A549 (cell line): ENCODE results near the gene EDN2.

Source experiments
- MAX ChIP-seq: IDR thresholded peaks from 2 replicates; pipeline ENCODE4 v1.6.1; 2012
- POLR2A ChIP-seq: IDR thresholded peaks from 2 replicates; pipeline ENCODE4 v1.6.1; 2012; ENCODE audit warnings: mild to moderate bottlenecking, low read length
- REST ChIP-seq: fragments of 200-600 bp; sonication (generic); IDR thresholded peaks from 2 replicates; pipeline ENCODE4 v1.6.1; 2016; ENCODE audit warnings: antibody characterized with exemption, mild to moderate bottlenecking, moderate library complexity
- TFCP2L1 ChIP-seq: fragments of 250-450 bp; sonication (Bioruptor Pico); IDR thresholded peaks from 2 replicates; pipeline ENCODE4 v1.5.0; 2021; ENCODE audit warnings: mild to moderate bottlenecking
- ZFP36 ChIP-seq: fragments of 450-650 bp; IDR thresholded peaks from 2 replicates; pipeline ENCODE4 v1.6.1; 2014; ENCODE audit warnings: borderline replicate concordance; ENCODE audit not compliant: partially characterized antibody
- TF ChIP-seq, protein P1 (sequence below): fragments of >200 bp; sonication (Bioruptor Twin); formaldehyde crosslinking; IDR thresholded peaks from 3 replicates; pipeline ENCODE4 v1.5.1; 2016
- TF ChIP-seq, protein P2 (sequence below): fragments of 450-650 bp; IDR thresholded peaks from 2 replicates; pipeline ENCODE4 v1.6.1; 2014; ENCODE audit warnings: antibody characterized with exemption

DNA sequence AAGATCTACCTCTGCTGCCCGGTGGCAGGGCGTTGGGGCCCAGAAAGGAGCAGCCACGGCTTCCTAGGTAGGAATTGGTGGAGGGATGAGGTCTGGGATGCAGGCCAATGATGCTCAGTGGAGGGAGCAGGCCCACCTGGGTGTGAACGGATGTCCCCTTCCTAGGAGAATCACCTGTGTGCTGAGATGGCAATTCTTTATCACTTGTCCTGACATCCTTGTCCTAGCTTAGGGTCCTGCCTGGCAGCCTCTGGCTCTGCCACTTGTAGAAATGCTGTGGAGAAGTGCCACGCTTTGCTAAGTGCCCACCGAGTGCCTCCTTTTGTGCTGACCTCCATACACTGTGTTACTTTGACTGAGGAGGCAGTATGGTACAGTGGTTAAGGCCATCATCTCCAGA is 12.8 kb downstream of the EDN2 start:
- TF ChIP-seq REST (no peak), MAX (no peak), POLR2A (no peak), ZFP36 (no peak), TFCP2L1 (CRISPR knock-in tag) (no peak)
- TF ChIP-seq, protein P1, sequence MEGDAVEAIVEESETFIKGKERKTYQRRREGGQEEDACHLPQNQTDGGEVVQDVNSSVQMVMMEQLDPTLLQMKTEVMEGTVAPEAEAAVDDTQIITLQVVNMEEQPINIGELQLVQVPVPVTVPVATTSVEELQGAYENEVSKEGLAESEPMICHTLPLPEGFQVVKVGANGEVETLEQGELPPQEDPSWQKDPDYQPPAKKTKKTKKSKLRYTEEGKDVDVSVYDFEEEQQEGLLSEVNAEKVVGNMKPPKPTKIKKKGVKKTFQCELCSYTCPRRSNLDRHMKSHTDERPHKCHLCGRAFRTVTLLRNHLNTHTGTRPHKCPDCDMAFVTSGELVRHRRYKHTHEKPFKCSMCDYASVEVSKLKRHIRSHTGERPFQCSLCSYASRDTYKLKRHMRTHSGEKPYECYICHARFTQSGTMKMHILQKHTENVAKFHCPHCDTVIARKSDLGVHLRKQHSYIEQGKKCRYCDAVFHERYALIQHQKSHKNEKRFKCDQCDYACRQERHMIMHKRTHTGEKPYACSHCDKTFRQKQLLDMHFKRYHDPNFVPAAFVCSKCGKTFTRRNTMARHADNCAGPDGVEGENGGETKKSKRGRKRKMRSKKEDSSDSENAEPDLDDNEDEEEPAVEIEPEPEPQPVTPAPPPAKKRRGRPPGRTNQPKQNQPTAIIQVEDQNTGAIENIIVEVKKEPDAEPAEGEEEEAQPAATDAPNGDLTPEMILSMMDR = no peak
- TF ChIP-seq, protein P2, sequence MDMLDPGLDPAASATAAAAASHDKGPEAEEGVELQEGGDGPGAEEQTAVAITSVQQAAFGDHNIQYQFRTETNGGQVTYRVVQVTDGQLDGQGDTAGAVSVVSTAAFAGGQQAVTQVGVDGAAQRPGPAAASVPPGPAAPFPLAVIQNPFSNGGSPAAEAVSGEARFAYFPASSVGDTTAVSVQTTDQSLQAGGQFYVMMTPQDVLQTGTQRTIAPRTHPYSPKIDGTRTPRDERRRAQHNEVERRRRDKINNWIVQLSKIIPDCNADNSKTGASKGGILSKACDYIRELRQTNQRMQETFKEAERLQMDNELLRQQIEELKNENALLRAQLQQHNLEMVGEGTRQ = no peak
